ENCODE results near the gene PILRA.
A peak's percentile ranks its signal among the peaks of the same experiment; 100 is the strongest.
"Not testable (repeated sequence)": the region's sequence is repeated elsewhere in the genome, so short reads cannot be mapped to it uniquely, and the experiment has no call there.

The PILRA gene

DNA sequence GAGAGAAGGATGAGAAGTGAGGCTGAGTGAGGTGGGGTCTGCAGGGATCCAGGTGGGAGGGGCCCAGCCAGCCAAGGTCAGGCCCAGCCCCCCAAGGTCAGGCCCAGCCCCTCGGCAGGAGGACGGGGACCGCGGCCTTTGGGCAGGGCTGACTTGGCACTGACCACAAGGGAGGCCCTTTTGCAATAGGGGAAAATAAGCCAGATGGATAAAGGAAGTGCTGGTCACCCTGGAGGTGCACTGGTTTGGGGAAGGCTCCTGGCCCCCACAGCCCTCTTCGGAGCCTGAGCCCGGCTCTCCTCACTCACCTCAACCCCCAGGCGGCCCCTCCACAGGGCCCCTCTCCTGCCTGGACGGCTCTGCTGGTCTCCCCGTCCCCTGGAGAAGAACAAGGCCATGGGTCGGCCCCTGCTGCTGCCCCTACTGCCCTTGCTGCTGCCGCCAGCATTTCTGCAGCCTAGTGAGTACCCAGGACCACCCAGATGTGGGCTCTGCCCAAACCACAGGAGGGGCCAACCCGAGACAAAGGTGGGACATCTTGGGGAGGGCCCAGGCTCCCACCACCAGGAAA lies at the start of gene PILRA:
TSS of gene PILRA (plus strand) at position 227 of the 571 bp plus-strand sequence. CDS start at position 397, 170 bp downstream.
- DNase-seq (ENCODE audit: low read depth in 2 of 2, low spot score in 1 of 2) = no peak

DNA sequence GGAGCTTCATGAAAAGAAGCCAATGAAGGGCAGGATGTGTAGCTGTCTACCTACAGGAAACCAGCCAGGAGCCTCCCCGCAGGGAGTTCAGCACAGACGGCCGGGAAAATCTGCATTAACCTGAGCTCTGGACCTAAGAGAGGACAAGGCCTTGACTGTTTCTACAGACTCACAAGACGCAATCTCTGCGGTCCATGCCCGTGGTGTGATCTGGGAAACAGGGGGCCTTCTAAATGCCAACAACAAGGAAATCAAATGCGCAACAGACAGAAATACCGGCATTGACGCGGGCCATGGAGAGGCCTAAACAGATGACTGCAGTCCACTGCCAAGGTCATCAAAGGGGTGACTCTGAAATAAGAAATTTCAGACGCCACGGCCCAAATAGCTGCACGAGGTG lies 49.1 kb upstream of the PILRA start:
- DNase-seq (ENCODE audit: low read depth in 2 of 2, low spot score in 1 of 2) = not testable (repeated sequence)

DNA sequence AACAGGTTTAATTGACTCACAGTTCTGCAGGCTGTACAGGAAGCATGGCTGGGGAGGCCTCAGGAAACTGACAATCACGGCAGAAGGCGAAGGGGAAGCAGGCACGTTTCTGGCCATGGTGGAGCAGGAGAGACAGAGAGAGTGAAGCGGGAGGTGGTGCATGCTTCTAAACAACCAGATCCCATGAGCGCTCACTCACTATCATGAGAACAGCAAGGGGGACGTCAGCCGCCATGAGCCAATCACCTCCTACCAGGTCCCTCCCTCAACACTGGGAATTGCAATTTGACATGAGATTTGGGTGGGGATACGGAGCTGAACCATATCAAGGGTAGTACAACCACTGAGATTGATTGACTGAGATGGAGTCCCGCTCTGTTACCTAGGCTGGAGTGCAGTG lies 47.6 kb upstream of the PILRA start:
- not testable (repeated sequence) for DNase-seq (ENCODE audit: low read depth in 2 of 2, low spot score in 1 of 2)

DNA sequence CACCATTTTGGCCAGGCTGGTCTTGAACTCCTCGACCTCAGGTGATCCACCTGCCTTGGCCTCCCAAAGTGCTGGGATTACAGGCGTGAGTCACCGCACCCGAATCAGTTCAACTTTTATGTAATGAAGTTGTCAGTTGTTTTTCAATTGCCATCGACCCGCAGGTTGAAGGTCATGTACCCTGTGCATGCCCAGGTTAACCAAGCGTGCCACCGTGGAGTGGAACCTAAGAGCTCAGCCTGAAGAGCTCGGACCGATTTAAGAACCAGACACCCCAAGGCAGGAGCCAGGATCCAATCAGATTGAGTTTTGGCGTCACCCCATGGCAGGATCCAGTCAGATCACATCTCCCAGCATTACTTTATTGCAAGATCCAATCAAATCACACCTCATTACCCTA lies 46.4 kb upstream of the PILRA start:
- DNase-seq (ENCODE audit: low read depth in 2 of 2, low spot score in 1 of 2) = not testable (repeated sequence)

DNA sequence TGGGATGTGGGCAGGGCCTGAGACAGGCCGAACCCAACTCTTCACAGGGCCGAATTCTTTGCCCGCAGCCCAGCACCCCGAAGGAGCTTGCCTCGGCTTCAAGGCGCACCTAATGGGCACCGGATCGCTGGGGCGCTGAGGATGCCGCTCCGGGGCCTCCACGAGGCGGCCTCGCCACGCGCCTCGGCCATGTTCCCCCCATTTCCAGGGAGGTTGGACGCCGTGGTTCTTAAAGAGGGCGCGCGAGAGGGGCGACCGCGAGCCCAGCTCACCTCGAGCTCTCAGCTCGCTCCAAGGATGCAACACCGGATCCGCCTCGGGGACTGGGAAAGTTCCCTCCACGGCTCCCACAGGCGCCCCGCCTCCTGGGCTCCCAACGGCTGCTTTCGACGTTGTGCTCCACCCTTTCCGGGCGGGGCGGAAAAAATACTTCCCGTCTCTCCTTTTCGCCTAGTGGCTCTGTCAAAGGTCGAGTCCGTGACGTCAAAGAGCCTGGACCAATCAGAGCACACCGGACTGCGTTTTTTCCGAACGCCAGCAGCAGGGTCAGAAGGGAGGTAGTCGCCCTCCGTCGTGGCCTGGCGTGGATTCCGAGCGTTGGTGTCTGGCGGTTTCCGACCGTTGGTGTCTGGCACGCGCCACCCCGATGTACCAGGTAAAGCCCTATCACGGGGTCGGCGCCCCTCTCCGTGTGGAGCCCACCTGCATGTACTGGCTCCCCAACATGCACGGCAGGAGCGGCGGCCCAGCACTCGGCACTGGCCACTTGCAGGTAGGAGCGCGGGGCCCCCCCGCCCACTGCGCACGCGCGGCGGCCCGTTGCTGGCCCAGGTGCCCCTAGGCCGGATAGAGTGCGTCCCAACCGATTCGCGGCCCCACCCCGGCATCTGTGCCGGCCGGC lies 37.5 kb upstream of the PILRA start:
- peak; percentile 63 to 74 for DNase-seq (ENCODE audit: low read depth in 2 of 2, low spot score in 1 of 2)

DNA sequence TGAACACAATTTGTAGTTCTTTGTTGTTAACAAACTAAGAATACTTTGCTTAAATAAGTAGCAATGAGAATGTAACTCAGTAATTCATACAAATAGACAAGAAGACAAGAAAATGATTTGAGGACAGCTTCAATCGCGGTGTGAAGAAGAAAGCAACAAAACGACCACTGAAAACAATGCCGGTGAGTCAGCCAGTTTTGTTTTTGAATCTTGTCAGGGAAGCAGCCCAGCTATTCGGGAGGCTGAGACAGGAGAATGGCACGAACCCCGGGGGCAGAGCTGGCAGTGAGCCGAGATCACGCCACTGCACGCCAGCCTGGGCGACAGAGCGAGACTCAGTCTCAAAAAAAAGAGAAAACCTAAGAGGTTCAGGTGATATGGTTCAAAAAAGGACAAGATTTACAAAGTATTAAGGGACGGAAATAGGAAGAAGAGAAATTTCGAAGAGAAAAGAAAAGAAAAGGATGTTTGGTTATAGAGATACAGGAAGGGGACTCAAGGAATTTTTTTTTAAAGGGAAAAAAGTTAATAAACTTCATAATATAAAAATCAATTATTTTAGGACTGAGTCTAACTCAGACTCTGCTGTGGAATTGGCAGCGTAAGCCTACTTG lies 35.1 kb upstream of the PILRA start:
- not testable (repeated sequence) for DNase-seq (ENCODE audit: low read depth in 2 of 2, low spot score in 1 of 2)

DNA sequence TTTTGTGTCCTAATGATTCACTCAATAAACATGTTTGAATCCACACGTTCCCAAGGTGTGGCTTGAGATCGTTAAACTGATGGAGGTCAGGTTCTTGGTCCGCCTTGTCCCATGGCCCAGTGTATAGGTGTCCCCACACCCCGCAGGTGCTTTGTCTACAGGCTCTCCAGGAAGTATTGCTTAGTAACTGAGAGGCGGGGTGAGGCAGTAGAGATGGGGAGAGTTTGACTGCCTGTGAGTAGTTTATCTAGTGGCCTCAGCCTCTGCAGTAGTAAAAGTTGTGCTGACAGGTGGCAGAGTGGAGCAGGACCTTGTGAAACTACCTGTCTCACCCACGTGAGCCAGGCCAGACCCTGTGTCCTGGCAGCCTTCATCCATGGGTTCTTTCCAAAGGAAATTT lies 32.0 kb upstream of the PILRA start:
- DNase-seq (ENCODE audit: low read depth in 2 of 2, low spot score in 1 of 2) = not testable (repeated sequence)

DNA sequence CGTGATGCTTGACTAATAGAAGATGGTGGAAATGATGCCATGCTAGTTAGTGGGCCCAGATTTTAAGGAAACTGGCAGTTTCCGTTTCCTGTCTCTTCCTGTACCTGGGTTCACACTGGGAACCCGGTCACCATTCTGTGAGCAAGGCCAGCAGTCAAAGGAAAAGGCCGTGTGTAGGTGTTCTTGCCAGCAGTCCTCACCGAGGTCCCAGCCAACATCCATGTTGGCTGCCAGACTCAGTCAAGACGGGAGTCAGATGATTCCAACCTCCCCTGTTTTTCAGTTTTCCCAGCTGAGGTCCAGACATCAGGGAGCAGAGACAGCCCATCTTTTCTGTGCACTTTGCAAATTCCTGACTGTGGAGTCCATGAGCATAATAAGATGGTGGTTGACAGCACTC lies 30.5 kb upstream of the PILRA start:
- no peak for DNase-seq (ENCODE audit: low read depth in 2 of 2, low spot score in 1 of 2)

DNA sequence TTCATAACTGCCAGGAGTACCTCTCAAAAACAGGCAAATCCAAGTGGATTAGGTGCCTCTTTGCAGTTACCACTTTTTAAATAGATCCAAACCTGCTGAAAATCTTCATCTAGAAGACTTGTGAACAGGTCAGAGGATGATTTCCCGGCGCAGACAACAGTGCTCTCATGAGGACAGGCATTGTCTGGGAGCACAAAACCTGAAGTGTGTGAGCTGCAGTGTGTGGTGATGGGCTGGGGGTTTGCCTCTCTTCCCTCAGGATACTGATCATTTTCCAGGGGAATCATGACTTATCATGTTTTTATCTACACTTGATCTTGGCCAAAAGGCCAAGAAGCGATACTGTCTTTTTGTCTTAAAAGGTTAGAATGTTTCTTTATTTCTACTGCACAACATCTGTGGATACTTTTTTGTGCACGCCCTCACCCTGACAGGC lies 29.1 kb upstream of the PILRA start:
- not testable (repeated sequence) for DNase-seq (ENCODE audit: low read depth in 2 of 2, low spot score in 1 of 2)

DNA sequence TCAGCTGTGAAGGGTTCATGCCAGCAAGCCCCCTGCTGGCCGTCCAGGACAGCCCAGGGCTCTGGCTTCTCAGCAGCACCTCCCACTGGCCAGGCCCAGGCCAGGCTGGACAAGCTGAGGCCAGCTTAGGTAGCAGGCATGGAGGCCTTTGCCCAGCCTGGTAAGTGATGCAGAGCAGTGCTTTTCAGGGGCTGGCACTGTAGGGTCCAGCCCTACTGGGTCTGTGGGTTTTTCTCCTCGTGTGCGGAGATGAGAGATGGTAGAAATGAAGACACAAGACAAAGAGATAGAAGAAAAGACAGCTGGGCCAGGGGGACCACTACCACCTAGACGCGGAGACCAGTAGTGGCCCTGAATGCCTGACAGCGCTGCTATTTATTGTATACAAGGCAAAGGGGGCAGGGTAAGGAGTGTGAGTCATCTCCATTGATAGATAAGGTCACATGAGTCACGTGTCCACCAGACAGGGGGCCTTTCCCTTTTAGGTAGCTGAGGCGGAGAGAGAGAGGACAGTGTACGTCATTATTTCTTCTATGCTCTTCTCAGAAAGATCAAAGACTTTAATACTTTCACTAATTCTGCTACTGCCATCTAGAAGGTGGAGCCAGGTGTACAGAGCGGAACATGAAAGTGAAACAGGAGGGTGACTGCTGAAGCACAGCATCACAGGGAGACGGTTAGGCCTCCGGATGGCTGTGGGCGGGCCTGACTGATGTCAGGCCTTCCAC lies 28.6 kb upstream of the PILRA start:
- peak; percentile 46 to 71 for DNase-seq (ENCODE audit: low read depth in 2 of 2, low spot score in 1 of 2)

DNA sequence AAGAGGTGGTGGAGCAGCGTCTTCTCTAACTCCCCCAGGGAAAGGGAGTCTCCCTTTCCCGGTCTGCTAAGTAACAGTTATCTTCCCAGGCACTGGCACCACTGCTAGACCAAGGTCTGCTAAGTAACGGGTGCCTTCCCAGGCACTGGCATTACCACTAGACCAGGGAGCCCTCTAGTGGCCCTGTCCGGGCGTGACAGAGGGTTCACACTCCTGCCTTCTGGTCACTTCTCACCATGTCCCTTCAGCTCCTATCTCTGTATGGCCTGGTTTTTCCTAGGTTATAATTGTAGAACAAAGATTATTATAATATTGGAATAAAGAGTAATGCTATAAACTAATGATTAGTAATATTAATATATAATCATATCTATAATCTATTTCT lies 28.0 kb upstream of the PILRA start:
- peak in 1 of 2 donors; percentile 31 for DNase-seq (ENCODE audit: low read depth in 2 of 2, low spot score in 1 of 2)

DNA sequence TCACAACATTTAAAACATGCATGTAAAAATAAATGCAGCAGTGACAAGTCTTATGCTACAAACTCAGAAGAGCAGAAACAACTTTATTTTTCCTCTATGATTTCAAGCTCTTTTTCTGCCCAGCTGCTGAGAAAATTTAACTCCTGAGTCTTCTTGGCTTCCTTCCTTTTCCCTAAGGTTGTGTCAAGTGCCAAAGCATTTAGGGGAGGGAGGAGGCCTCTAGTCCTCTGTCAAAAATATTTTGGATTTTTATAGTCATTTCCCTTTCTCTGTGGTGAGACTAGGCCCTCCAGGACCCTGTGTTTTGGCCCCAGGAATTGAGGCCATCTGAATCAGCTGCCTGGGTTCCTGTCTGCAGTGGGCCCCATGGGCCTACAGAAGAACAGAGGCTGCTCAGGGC lies 26.4 kb upstream of the PILRA start:
- no peak for DNase-seq (ENCODE audit: low read depth in 2 of 2, low spot score in 1 of 2)

DNA sequence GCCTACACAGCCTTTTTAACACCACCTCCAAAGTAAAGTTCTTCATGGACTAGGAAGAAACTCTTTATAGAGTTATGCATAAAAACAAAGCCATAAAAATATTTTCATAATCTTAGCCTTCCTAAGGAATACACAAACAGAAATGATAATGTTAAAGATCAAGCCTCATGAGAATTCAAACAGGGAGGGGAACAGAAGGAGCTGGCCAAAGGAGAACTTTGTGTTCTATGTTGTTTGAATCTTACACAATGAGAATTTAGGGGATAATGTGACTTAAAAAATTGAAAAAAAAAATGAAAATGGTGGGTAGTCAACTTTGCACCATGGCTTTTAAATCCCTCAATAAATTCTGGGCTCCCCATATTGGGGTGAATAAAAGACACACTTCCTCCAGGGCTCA lies 24.5 kb upstream of the PILRA start:
- no peak for DNase-seq (ENCODE audit: low read depth in 2 of 2, low spot score in 1 of 2)

DNA sequence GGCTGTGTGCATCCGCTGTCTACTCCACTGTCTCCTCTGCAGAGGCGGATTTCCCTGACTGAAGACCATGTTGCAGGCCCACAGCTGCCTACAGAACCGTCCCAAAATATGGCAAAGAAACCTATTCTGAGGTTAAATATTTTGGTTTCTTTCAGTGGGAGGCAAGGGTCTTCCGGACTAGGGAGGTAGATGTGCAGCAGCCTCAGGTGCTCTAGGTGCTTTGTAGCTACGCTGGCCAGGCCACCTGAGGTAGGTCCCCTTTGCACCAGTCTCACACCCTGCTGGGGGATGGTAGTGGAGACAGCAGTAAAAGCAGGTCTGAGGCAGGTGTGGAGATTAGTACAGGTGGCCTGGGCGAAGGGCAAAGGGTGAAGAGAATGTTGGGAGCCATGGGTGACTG lies 23.5 kb upstream of the PILRA start:
- DNase-seq (ENCODE audit: low read depth in 2 of 2, low spot score in 1 of 2) = no peak

DNA sequence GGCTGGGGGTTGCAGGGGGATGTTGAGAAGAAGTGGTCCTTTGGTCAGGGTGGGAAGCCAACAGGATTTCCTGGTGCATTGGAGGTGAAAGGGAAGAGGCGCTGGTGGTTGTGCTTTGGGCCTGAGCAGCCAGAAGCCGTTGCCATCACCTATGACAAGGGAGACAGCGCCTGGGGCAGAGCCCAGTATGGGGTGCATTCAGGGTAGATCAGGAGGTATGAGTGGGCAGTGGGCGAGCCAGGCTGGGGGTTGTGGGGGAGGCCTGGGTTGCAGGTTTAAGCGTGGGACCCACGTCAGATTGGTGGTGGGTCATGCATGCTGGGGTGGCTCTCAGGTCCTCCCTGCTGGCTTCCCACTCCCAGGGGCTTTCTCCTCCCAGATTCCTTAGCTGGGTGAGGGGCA lies 21.6 kb upstream of the PILRA start:
- no peak for DNase-seq (ENCODE audit: low read depth in 2 of 2, low spot score in 1 of 2)

DNA sequence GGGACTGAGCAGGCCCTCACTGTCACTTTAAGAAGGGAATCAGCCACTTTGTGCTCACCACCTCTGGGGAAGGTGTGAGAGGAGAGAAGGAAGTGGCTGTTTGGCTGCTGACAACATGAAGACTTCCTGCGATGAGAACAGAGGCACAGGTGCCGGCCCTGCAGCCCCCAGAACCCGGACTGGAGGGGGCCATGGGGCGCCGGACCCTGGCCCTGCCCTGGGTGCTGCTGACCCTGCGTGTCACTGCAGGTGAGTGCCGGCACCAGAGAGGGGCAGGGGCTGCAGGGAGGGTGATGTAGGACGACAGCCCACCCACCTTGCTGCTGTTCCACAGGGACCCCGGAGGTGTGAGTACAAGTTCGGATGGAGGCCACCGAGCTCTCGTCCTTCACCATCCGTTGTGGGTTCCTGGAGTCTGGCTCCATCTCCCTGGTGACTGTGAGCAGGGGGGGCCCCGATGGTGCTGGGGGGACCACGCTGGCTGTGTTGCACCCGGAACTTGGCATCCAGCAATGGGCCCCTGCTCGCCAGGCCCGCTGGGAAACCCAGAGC lies 21.0 kb upstream of the PILRA start:
- not testable (repeated sequence) for DNase-seq (ENCODE audit: low read depth in 2 of 2, low spot score in 1 of 2)

DNA sequence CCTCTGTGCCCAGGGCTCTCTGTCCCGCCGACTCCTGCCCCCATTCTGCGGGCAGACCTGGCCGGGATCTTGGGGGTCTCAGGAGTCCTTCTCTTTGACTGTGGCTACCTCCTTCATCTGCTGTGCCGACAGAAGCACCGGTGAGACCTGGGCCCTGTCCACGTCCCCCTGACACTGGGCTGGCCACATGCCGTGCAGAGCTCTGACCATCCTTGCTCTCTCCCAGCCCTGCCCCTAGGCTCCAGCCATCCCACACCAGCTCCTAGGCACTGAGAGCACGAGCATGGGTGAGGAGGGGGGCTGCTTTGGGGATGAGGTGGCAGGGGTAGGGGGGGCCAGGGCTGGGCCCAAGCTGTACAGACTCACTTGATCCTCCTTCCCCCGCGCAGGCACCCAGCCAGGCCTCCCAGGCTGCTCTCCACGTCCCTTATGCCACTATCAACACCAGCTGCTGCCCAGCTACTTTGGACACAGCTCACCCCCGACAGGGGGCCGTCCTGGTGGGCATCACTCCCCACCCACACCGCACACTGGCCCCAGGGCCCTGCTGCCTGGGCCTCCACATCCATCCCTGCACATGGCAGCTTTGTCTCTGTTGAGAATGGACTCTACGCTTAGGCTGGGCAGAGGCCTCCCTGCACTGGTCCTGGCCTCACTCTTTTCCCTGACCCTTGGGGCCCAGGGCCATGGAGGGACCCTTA lies 20.2 kb upstream of the PILRA start:
- no peak for DNase-seq (ENCODE audit: low read depth in 2 of 2, low spot score in 1 of 2)

DNA sequence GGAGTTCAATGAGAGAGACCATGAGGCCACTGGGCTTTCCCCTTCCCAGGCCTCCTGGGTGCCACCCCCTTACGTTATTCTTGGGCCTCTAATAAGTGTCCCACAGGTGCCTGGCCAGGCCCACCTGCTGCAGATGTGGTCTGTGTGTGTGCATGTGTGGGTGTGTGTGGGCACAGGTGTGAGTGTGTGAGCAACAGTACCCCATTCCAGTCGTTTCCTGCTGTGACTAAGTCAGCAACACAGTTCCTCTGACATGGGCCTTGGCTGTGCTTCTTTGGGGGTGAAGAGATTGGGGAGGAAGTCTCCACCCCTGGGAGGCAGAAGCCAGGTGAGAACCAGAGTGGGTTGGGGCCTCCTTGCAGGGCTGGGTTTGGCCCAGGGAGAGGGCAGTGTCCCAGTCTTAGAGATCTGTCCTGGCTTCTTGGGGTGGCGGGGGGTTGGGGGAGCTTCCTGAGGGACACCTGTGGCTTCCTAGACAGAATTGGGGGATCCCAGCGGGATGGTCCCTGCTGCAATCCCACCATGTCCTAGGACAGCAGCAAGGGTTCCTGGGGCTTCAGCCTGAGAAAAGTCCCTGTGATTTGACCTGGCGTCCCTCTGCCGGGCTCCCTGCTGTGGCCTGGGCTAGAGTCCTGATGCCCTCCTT lies 19.5 kb upstream of the PILRA start:
- peak in 1 of 2 donors; percentile 56 for DNase-seq (ENCODE audit: low read depth in 2 of 2, low spot score in 1 of 2)

DNA sequence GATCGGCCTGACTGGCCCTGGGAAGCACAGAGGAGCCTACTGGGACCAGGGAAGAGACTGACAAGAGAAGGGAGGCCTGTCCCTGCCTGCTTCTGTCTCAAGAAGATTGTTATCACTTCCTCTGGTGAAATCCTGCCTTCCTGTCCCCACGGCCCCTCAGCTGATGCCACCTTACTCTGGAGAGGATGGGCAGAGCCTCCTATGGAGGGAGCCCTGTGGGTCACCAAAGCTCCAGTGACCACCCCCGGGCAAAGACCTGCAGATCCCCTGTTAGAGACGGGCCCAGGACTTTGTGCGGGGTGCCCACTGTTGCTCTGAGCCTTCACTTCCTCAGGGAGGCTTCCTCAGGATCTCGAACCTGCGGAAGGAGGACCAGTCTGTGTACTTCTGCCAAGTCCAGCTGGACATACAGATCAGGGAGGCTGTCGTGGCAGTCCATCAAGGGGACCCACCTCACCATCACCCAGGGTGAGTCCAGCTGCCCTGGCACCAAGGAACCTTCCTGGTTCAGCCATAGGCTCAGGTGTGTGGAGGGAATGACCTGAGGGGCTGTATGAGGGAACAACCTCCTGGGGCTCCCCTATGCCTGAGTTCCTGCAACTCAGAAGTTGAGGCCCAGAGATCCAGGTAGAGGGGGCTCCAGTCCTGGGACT lies 16.7 kb upstream of the PILRA start:
- DNase-seq (ENCODE audit: low read depth in 2 of 2, low spot score in 1 of 2) = no peak

Data from stimulated activated CD8-positive, alpha-beta memory T cell treated with anti-CD3 and anti-CD28 coated beads, Interleukin-4, amount 100 ng/mL, for 4 hours (primary cell).